GM19023 (cell line): Measurements from ENCODE around the gene UGT1A5.

Experiments
- ATAC-seq: cut with Tn5 transposase; IDR thresholded peaks from one replicate; pipeline ENCODE4 v1.9.1; 2021; ENCODE audit warnings: mild to moderate bottlenecking, moderate library complexity; ENCODE audit not compliant: unreplicated experiment

Gene UGT1A5

DNA sequence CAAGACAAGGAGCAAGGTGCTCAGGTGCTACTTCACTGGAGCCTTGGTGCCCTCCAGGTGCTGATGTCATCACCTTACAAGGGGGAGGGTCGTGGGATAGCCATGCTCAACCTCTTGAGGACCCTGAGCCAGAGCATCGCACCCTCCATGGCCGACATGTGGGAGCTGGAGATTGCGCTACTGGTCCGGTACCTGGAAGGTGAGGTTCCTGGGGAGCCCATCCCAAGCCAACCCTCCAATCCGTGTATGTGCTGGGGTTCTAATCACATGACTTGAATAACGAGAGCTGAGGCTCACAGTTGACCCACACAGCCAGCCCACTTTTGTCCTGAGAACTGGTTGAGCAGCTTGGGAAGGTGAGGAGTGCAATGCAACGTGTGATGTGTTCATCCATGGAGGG is 91.3 kb downstream of the UGT1A5 start:
- no peak for ATAC-seq

DNA sequence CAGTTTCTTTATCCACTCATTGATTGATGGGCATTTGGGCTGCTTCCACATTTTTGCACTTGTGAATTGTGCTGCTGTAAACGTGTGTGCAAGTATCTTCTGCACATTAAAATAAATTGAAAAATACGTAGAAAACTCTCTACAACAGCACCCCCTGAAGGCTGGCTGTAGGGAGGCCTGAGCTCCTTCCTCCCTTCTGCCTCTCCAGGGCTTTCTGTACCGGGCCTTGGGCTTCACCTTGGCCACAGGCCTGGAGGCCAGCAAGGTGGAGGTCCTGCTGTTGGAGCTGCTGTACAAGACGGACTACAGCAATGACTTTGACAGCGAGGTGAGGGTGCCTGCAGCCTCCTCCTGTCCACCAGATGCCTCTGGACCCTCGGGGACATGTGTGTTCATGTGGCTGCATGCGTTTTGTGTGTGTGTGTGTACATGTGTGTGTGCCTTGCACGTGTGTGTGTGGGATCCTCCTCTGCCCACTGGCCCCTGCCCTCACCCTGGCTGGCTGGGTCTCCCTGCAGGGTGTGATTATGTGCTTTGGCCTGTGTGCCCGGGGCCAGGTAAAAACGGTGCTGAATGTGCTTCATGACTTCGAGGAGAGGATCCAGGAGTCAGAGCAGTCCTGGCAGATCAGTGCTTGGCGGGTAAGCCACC is 94.6 kb downstream of the UGT1A5 start:
- no peak for ATAC-seq

DNA sequence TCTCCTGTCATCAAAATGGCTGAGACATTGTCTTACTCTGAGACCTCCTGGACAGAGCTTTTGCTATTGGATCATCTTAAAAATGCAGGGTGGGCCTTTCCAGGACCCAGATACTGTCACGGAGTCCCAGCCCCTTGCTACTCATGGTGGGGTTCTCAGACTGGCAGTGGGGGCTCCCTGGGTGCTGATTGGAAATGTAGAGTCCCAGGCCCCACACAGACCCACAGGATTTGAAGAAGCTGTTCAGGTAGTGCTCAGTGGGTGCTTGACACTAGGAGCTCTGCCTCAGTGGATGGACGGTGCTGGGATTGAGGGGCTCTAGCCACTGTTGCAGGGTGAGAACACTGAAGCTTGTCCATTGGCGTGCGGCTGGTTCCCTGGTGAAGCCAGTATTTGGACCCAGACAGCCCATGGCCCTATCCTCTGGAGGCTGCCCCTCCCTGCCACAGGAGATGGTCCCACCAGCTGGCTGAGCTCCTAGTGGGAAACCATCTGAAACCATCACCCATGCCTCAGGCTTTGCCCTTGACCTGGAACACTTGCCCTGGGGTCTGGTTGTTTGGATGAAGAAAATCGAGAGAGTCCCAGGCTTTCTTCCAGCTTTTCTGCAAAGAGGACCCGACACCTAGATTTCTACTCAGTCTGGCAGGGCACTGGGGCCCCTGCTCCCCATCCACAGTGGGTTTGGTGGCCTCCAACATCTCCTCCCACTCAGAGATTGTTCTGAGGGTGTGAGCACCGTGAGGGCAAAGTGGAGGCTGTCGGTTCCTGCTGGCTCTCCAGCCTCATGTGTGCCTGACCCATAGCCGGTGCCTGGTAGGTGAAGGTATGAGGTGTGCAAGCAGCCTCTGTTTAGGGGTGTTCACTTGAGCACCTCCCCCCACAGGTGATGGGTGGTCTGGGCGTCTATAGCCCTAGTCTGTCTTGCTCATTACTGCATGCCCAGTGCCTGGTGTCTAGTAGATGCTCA is 95.5 kb downstream of the UGT1A5 start:
- no peak for ATAC-seq

DNA sequence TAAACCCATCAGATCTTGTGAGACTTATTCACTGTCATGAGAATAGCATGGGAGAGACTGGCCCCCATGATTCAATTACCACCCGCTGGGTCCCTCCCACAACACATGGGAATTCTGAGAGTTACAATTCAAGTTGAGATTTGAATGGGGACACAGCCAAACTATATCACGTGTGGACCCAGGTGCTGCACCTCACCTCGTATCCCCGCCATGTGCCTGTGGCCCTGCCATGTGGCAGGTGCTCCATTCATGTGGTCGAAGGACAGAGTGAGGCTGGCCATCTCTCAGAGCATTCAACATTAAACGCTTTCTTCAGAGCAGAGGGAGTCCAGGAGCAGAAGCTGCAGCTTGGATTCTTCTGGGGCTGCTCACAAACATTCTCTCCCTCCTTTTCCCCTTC is 97.7 kb downstream of the UGT1A5 start:
- ATAC-seq = no peak

- no peak for ATAC-seq
Measured at GRCh38 chr2:233811087-233811486, 98.4 kb downstream of the UGT1A5 start.

- no peak for ATAC-seq
Measured at GRCh38 chr2:233811732-233812131, 99.0 kb downstream of the UGT1A5 start.

GRCh38 chr2:233813236-233814055 is 100.7 kb downstream of the UGT1A5 start:
- ATAC-seq = no peak

GRCh38 chr2:233814056-233814835 is 101.5 kb downstream of the UGT1A5 start:
- no peak for ATAC-seq

DNA sequence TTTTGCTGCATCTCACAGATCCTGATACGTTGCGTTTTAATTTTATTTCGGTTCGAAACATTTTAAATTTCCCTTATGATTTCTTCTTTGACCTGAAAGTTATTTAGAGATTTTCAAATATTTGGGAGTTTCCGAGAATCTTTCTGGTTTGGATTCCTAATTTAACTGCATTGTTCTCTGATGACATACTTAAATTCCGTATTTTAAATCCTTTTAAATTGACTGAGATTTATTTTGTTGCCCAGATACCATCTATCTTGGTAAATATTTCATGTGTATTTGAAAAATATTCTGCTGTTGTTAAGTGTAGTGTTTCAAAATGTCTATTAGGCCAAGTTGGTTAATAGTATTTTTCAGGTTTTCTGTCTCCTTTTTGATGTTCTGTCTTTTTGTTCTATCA is 103.2 kb downstream of the UGT1A5 start:
- no peak for ATAC-seq

DNA sequence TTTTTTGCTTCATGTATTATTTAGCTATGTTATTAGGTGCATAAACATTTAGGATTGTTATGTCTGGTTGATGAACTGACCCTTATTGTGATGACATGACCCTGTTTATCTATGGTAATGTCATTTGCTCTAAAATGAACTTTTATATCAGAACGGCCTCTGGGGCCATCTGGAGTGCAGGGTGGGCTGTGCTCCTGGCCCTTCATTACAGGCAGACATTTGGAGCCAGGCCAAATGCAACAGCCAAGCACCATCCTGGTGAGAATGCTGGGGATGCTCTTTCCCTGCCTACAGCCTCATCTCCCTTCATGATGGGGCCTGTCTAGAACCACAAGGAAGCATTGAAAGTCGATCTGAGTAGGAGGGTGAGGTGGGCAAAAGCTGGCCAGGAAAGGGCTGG is 103.6 kb downstream of the UGT1A5 start:
- ATAC-seq = no peak

DNA sequence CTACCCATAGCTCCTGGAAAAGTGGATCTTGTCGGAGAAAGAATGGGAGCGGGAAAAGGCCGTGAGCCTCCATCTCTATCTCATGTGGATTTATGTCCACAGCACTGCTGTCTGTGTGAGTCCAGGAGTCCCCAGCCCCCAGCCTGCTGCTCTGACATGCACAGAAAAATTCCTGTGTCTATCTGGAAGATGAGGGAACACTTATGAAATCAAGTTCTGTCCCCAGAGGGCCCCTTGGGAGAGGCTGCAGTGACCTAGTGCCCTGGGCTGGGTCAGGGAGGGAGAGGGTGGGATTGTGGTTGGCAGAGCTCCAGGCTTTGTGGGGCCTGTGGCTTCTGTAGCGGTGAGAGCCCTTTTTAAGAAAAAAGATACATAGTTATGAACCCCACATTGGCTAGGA is 104.1 kb downstream of the UGT1A5 start:
- ATAC-seq = no peak

- ATAC-seq = no peak
Measured at GRCh38 chr2:233817361-233817911, 104.7 kb downstream of the UGT1A5 start.

GRCh38 chr2:233817995-233818638 is 105.4 kb downstream of the UGT1A5 start:
- ATAC-seq = no peak

DNA sequence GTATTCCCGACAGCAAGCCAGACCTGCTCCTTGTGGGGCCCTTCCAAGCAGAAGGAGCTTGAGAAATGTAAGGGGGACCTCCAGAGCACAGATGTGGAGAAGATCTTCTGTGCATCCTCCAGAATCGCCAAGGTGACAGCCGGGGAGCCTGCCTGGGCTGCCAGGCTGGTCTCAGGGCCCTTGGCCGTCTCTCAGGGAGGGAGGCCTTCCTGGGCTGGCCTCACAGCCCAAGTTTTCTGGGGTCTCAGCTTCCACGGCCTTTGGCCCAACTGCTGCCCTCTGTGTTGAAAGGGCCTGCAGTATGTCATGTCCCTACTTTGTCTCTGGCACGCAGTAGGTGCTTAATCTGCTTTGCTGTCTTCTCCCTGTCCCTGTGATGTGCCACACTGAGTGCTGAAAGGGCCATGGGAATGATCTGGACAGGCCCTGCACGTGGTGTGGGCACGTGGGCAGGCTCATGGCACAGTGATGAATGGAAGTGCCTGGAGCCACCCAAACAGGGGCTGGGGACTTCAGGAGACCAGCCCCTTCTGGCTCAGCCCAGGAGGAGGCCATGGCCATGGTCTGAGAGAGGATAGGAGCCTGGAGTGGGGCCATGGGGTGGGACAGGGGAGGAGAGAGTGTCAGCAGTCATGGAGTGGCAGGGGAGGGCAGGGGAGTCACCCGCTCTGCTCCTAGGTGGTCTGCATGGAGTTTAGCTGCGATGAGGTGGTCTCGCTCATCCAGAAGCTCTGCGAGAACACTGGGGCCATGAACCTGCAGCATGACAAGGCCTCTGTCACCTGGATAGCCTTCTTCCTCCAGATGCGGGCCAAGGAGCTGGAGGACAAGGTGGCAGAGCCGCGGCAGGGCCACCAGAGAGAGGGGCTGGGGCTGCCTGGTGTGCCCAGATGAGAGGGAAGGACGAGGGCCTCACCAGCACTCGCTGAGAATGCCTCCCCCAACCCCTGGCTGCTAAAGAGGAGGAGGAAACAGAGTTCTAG is 106.2 kb downstream of the UGT1A5 start:
- no peak for ATAC-seq

DNA sequence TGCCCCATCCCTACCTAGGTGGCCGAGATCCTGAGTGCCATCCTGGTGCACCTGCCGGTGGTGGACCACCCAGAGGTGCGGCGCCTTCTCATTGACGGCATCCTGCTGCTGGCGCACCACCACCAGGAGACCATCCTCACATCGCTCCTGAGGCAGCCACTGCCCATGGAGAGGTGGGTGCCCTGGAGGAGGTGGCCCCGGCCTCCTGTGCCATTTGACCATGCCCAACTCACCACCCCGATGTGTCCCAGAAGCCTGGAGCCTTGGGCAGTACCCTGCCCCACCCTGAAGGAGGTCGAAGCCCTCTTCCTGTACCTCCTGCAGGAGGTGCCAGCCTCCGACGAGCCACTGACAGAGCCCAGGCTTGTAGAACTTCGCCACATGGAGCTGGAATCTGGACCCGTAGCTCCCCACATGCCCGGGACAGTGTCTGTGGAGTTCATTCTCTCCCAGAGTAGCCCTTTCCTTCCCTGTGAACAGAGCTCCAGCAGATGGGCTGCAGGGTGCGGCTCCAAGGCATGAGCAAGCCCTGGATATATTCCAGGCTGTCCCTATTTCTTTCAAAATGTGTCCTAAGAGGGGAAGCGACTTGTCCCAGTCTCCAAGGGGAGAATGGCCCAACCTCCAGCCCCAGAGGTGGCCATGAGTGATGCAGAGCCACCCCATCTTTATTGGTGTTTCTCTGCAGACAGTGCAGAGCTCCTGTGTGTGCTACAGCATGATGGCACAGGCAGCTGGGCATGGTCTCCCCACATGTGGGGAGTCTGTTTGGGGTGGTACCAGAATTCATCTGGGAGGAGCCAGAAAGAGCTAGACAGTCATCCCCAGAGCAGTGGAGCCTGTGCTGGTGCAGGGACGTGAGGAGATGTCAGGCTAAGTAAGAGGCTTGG is 107.4 kb downstream of the UGT1A5 start:
- ATAC-seq = no peak

DNA sequence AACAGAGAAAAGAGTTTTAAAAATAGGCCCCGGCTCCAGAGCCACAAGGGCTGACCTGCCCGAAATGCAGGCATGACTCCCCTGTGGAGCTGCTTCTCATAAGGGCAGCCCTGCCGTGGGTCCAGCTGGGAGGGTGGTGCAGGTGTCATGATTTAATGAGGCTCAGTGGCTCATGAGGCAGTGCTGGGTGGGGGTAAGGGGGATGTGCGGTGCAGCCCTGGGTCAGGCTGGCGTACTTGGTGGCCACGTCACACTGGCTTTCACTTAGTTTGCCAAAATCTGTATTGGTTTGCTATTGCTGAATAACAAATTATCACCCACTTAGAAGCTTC is 108.0 kb downstream of the UGT1A5 start:
- no peak for ATAC-seq

GRCh38 chr2:233821196-233821595 is 108.5 kb downstream of the UGT1A5 start:
- no peak for ATAC-seq

GRCh38 chr2:233821709-233822100 is 109.0 kb downstream of the UGT1A5 start:
- ATAC-seq = no peak
